Keratinocyte (primary cell): ENCODE results near the gene SGIP1. TPM values are rescaled to one million over a fixed set of nuclear protein-coding genes. Genes with fewer than 3 reads are reported as not detected.

Experiments used
- DNase-seq: peaks from one replicate; pipeline ENCODE4 v3.0.0-alpha.2; 2011; ENCODE audit warnings: low read depth, missing footprints, low spot score
- FAIRE-seq: peaks from 2 replicates; lab custom pipeline; 2011; peaks lifted over from hg19 to GRCh38; lab: Jason Lieb, UNC
- H2AFZ ChIP-seq: 2 replicates; pipeline ENCODE4 v1.6.0; 2012; ENCODE audit warnings: low read length, control low read depth, inconsistent platforms; ENCODE audit not compliant: control insufficient read depth
- H3K27ac ChIP-seq: 2 replicates; pipeline ENCODE4 v1.5.1; 2011; ENCODE audit warnings: low read length; ENCODE audit not compliant: control insufficient read depth, insufficient read depth
- H3K27me3 ChIP-seq: 3 replicates; pipeline ENCODE4 v1.6.0; 2011; ENCODE audit warnings: low read length; ENCODE audit not compliant: control insufficient read depth, insufficient read depth; ENCODE audit errors: extremely low read depth
- H3K36me3 ChIP-seq, 2 experiments: 2 replicates in 1 of 2; 3 replicates in 1 of 2; pipeline ENCODE4 v1.5.1; 2011; ENCODE audit warnings: low read length in 2 of 2, mild to moderate bottlenecking in 1 of 2; ENCODE audit not compliant: control insufficient read depth in 2 of 2, insufficient read depth in 2 of 2; ENCODE audit errors: extremely low read depth in 1 of 2
- H3K4me1 ChIP-seq: 3 replicates; pipeline ENCODE4 v1.5.1; 2011; ENCODE audit warnings: low read length; ENCODE audit not compliant: control insufficient read depth, insufficient read depth; ENCODE audit errors: extremely low read depth
- H3K4me2 ChIP-seq: 3 replicates; pipeline ENCODE4 v1.6.0; 2011; ENCODE audit warnings: low read depth, low read length; ENCODE audit not compliant: control insufficient read depth, insufficient read depth; ENCODE audit errors: extremely low read depth
- H3K4me3 ChIP-seq, 3 experiments: fragments of 200-600 bp in 1 of 3; sonication (generic) in 1 of 3; 2 replicates in 2 of 3; 3 replicates in 1 of 3; pipeline ENCODE4 v1.5.1; 2011 to 2016; ENCODE audit warnings: low read length in 3 of 3, mild to moderate bottlenecking in 3 of 3, control low read depth in 2 of 3, inconsistent platforms in 1 of 3, low read depth in 1 of 3, mixed read lengths in 1 of 3, mixed run types in 1 of 3, moderate library complexity in 1 of 3; ENCODE audit not compliant: control insufficient read depth in 2 of 3, insufficient read depth in 2 of 3; ENCODE audit errors: extremely low read depth in 1 of 3
- H3K79me2 ChIP-seq: 2 replicates; pipeline ENCODE4 v1.6.0; 2012; ENCODE audit warnings: low read length; ENCODE audit not compliant: control insufficient read depth, insufficient read depth
- H3K9ac ChIP-seq: 3 replicates; pipeline ENCODE4 v1.6.0; 2011; ENCODE audit warnings: low read length; ENCODE audit not compliant: control insufficient read depth, insufficient read depth; ENCODE audit errors: extremely low read depth
- H3K9me1 ChIP-seq: 3 replicates; pipeline ENCODE4 v1.6.0; 2011; ENCODE audit warnings: low read length; ENCODE audit not compliant: control insufficient read depth, insufficient read depth; ENCODE audit errors: extremely low read depth
- H3K9me3 ChIP-seq: 2 replicates; pipeline ENCODE4 v1.5.1; 2012; ENCODE audit warnings: low read depth, low read length; ENCODE audit not compliant: control insufficient read depth
- H4K20me1 ChIP-seq: 3 replicates; pipeline ENCODE4 v1.6.0; 2011; ENCODE audit warnings: low read length; ENCODE audit not compliant: control insufficient read depth, insufficient read depth; ENCODE audit errors: extremely low read depth
- EZH2 ChIP-seq: IDR thresholded peaks from one replicate; pipeline ENCODE4 v1.6.1; 2012; ENCODE audit warnings: inconsistent platforms, mild to moderate bottlenecking, low read length, moderate library complexity
- dilution Hi-C: fragments of 300-500 bp; cut with MboI; formaldehyde crosslinking; loops from one replicate; pipeline ENCODE4 v1.7.0; 2020; ENCODE audit warnings: low sequenced_read_pairs; ENCODE audit not compliant: extremely low pct_ligation_motif_present
- polyA plus RNA-seq, 5 experiments: library from polyadenylated mRNA; depleted of rRNA in 3 of 5; stranded (reverse) in 3 of 5; stranded (forward) in 1 of 5; unstranded in 1 of 5; fragments of >200 nt; gene quantifications; 1 replicate in 1 of 5; 2 replicates in 3 of 5; 3 replicates in 1 of 5; pipeline versions ENCODE4 v1.2.1 to v1.2.3, GENCODE V29; 2011 to 2012; ENCODE audit warnings: missing spikeins in 2 of 5, low read depth in 1 of 5, low replicate concordance in 1 of 5
- TF ChIP-seq, protein P1 (sequence below), 3 experiments: IDR thresholded peaks in 1 of 3; conservative IDR thresholded peaks in 1 of 3; optimal IDR thresholded peaks in 1 of 3; 2 replicates in 2 of 3; 3 replicates in 1 of 3; pipeline versions ENCODE3 to v1.5.1; 2011; ENCODE audit warnings: low read length in 3 of 3, mild to moderate bottlenecking in 3 of 3, moderate library complexity in 2 of 3, control low read depth in 1 of 3, inconsistent platforms in 1 of 3; ENCODE audit not compliant: insufficient read depth in 2 of 3; ENCODE audit errors: extremely low read depth in 1 of 3

SGIP1 gene
- polyA plus RNA-seq, 1 donor (not counting 4 experiments of a cell fraction or from before 2014, with no cell fraction given): 0.05 TPM

DNA sequence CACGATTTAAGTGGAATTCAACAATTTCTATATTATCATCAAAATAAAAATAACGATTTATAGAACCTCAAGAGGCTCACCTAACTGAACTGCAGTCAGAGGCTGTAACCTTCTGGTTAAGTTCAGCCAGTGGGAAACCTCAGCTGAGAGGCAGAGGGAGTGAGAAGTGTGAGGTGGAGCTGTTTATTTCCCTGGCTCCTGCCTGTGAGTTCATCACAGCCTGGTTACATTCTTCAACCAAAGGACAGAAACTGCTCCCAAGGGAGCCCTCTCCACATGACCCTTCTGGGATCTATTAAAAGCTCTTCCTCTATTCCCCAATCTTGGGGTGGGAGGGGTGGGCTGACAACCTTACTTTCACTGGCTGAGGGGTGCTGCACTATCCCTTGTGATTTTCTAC lies 240.5 kb downstream of the SGIP1 start:
- peaks cover 3% of the 10 kb centered on the region for H3K27me3 ChIP-seq
- dilution Hi-C loops: no loop called here
- no peak for FAIRE-seq

DNA sequence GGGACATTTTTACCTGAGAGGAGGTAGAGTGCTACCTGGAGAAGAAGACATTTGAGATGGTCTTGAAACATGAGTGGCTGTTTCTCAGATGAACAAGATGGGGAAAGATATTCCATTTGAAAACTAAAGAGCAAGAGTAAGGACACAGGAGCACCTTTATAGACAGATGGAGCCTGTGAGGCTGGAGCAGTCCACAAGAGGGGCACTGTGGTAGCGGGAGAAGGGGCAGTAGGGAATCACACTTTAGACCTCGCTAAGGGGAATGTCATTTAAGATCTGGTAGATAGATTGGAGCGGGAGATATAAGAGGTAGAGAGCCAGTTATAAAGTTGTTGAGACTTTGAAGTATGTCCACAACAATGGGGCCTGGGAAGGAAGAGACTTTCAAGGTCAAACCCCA lies 241.7 kb downstream of the SGIP1 start:
- Histone ChIP-seq H3K36me3 (no peaks in the 10 kb centered on the region), H3K27me3 (peaks cover 3% of the 10 kb centered on the region), H4K20me1 (no peaks in the 10 kb centered on the region), H3K4me3 (no peak overlapping the region), H3K27ac (no peak overlapping the region), H3K4me1 (no peaks in the 10 kb centered on the region), H3K4me2 (no peak overlapping the region), H3K79me2 (no peaks in the 10 kb centered on the region), H3K9ac (no peak overlapping the region), H3K9me1 (no peaks in the 10 kb centered on the region), H2AFZ (no peak overlapping the region), H3K9me3 (no peaks in the 10 kb centered on the region)
- dilution Hi-C loops: no loop called here
- DNase-seq (no peak), FAIRE-seq (no peak)
- TF ChIP-seq EZH2: no peak
- TF ChIP-seq, protein P1, sequence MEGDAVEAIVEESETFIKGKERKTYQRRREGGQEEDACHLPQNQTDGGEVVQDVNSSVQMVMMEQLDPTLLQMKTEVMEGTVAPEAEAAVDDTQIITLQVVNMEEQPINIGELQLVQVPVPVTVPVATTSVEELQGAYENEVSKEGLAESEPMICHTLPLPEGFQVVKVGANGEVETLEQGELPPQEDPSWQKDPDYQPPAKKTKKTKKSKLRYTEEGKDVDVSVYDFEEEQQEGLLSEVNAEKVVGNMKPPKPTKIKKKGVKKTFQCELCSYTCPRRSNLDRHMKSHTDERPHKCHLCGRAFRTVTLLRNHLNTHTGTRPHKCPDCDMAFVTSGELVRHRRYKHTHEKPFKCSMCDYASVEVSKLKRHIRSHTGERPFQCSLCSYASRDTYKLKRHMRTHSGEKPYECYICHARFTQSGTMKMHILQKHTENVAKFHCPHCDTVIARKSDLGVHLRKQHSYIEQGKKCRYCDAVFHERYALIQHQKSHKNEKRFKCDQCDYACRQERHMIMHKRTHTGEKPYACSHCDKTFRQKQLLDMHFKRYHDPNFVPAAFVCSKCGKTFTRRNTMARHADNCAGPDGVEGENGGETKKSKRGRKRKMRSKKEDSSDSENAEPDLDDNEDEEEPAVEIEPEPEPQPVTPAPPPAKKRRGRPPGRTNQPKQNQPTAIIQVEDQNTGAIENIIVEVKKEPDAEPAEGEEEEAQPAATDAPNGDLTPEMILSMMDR (optimal IDR thresholded peaks at IDR 0.05 in 1 of 3, IDR thresholded peaks at IDR 0.05 in 1 of 3, conservative IDR thresholded peaks at IDR 0.05 in 1 of 3; ENCODE audit: extremely low read depth in 1 of 3, insufficient read depth in 2 of 3, low read length in 3 of 3): no peak

More for the DNA sequence above, 240.5 kb downstream of the SGIP1 start:
- Histone ChIP-seq H3K79me2 (no peaks in the 10 kb centered on the region), H3K4me3 (no peak overlapping the region), H3K9ac (no peak overlapping the region), H3K4me2 (no peak overlapping the region), H3K36me3 (no peaks in the 10 kb centered on the region), H3K9me1 (no peaks in the 10 kb centered on the region), H2AFZ (no peak overlapping the region), H3K4me1 (no peaks in the 10 kb centered on the region), H3K27ac (no peak overlapping the region), H4K20me1 (no peaks in the 10 kb centered on the region), H3K9me3 (no peaks in the 10 kb centered on the region)
- TF ChIP-seq, protein P1 (optimal IDR thresholded peaks at IDR 0.05 in 1 of 3, IDR thresholded peaks at IDR 0.05 in 1 of 3, conservative IDR thresholded peaks at IDR 0.05 in 1 of 3; ENCODE audit: extremely low read depth in 1 of 3, insufficient read depth in 2 of 3, low read length in 3 of 3): no peak
- no peak for TF ChIP-seq EZH2
- DNase-seq: no peak
